Activated naive CD4-positive, alpha-beta T cell treated with Interleukin-2 at 50 U/mL for 16 hours (primary cell): Measurements from ENCODE around the gene KCNN4.
"Not testable (repeated sequence)": the region's sequence is repeated elsewhere in the genome, so short reads cannot be mapped to it uniquely, and the experiment has no call there.

ENCODE experiments used
- DNase-seq: peaks from one replicate; pipeline ENCODE4 v3.0.0-alpha.2; 2020

KCNN4 gene

GRCh38 chr19:43774103-43774939, 6.5 kb downstream of the KCNN4 start:
- DNase-seq: no peak

GRCh38 chr19:43773725-43774102, 7.1 kb downstream of the KCNN4 start:
- DNase-seq: no peak

- DNase-seq: no peak
These were observed 11.5 kb downstream of the KCNN4 start for GRCh38 chr19:43769256-43769655.

- DNase-seq: no peak
These were observed 12.3 kb downstream of the KCNN4 start for GRCh38 chr19:43768273-43769050.

GRCh38 chr19:43767818-43768217, 13.0 kb downstream of the KCNN4 start:
- DNase-seq: no peak

GRCh38 chr19:43767316-43767715, 13.5 kb downstream of the KCNN4 start:
- DNase-seq: no peak

- no peak for DNase-seq
These were observed 14.1 kb downstream of the KCNN4 start for GRCh38 chr19:43766755-43767043.

- peak; percentile 89 for DNase-seq
These were observed 15.5 kb downstream of the KCNN4 start for GRCh38 chr19:43765109-43765876.

- DNase-seq: not testable (repeated sequence)
These were observed 16.1 kb downstream of the KCNN4 start for GRCh38 chr19:43764684-43765083.

- no peak for DNase-seq
These were observed 17.3 kb downstream of the KCNN4 start for GRCh38 chr19:43763473-43763939.

- no peak for DNase-seq
These were observed 18.0 kb downstream of the KCNN4 start for GRCh38 chr19:43762814-43763213.

GRCh38 chr19:43760941-43761340, 19.8 kb downstream of the KCNN4 start:
- DNase-seq: no peak

- DNase-seq: no peak
These were observed 21.3 kb downstream of the KCNN4 start for GRCh38 chr19:43759515-43759914.

GRCh38 chr19:43755256-43755801, 25.4 kb downstream of the KCNN4 start:
- peak; percentile 79 for DNase-seq

GRCh38 chr19:43754503-43755255, 26.1 kb downstream of the KCNN4 start, which contains the start of gene SMG9:
SMG9 (minus strand) TSS chr19:43754962; CDS start chr19:43750741, 4,221 bp downstream.
- peak; percentile 98 for DNase-seq

- no peak for DNase-seq
These were observed 26.6 kb downstream of the KCNN4 start for GRCh38 chr19:43754253-43754502.

GRCh38 chr19:43752287-43752875, 28.4 kb downstream of the KCNN4 start:
- DNase-seq: no peak

GRCh38 chr19:43751466-43752220, 29.1 kb downstream of the KCNN4 start:
- DNase-seq: no peak

- no peak for DNase-seq
These were observed 30.9 kb downstream of the KCNN4 start for GRCh38 chr19:43749898-43750297.

- DNase-seq: no peak
These were observed 31.6 kb downstream of the KCNN4 start for GRCh38 chr19:43749152-43749551.

GRCh38 chr19:43748685-43749084, 32.1 kb downstream of the KCNN4 start:
- no peak for DNase-seq
